DMS53 (cell line): ENCODE results near the gene HNMT.

Source experiments
- DNase-seq: peaks from one replicate; lab custom pipeline; 2025; lab: John Stamatoyannopoulos, UW

The HNMT gene

DNA sequence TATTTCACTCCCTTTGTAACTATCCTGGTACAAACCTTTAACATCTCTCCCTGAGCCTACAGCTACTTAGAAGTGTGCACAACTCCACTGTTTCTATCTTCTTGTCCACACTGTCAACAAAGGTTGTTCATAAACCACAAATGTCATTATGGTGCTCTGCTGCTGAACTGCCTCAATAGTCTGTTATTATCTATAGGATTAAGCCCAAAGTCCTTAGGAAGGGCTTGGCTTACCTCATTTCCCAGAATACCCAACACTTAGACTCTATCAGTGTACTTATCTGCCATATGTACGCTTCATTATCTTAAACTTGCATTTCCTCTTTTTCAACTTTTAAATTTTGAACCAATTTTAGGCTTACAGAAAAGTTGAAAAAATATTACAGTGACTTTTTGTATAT is 94.2 kb downstream of the HNMT start:
- peak; percentile 22 for DNase-seq

DNA sequence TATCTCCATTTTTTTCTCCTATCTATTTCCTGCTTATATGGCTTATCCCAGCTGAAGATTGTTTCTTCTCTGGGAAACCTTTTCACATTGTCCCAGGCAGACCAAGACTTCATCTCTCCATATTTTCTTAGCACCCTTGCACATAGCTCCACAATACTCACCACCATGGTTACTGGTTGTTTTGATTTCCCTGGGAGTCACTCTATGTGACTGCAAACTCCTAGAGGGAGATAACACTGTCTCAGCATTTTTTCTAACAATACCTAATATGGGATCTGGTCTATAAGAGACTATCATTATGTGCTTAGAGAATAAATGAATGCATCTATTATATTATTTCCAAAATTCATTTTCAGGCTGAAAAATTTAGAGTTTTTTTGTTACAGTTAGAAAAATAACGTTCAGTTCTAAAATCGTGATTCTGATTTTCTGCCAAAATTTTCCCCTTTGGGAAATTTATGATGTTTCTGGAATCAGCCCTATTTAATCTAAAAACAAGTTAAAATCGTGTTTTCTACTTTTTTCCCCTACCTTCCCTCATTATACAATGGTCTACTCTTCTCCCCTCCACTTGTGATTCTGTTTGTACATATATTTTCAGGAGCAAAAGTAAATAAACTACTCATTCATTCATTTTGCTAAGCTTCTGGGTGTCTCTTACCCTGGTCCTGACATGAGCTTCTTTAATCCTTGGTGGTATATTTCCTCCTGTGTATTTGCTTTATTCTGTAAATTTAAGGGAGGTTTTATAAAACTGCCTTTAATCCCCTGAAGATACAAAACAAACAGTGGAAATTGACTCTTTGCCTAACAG is 95.4 kb downstream of the HNMT start:
- peak; percentile 46 for DNase-seq

DNA sequence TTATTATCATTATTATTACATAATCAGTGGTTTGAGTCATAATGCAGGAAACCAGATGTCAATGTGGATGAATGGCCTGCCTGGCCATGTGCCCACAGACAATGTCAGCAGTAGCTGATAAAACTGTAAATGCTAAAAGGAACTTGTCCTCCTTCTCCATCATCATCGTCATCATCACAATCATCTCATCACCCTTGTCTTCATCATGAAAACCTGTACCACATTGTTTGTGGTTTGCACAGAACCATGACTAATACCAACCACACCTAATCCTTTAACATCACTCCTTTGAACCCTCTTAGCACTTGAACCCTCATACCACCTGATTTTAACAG is 96.0 kb downstream of the HNMT start:
- peak; percentile 82 for DNase-seq

DNA sequence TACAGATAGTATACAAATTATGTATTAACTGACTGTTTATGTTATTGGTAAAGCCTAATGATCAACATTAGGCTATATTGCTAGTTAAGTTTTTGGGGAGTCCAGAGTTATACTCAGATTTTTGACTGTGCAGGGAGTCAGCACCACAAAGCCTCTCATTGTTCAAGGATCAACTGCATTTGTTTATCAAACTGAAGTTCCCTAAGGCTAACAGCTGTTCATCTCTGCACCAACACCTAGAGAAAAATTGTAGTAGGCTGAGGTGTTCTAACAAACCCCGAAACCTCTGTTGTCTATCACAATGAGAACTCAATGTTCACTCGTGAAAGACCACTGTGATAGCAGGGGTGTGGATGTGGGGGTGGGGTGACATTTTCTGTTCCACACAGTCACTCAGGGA is 97.7 kb downstream of the HNMT start:
- no peak for DNase-seq

DNA sequence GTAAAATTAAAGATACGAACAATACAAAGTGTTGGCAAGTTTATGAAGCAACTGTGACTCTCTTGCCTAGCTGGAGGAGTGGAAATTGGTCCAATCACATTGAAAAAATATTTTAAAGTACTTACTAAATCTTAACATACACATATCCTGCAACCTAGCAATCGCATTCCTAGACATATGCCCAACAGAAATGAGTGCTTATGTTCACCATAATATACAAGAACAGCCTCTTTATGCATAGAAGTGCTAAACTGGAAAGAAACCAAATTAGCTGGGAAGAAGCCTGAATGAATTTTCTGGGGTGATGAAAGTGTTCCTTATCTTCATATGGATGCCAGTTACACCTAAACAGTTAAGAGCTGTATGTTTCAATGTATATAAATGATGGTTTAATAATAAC is 98.9 kb downstream of the HNMT start:
- DNase-seq: no peak
